Measurements from ENCODE around the gene MRPL49.

The MRPL49 gene

DNA sequence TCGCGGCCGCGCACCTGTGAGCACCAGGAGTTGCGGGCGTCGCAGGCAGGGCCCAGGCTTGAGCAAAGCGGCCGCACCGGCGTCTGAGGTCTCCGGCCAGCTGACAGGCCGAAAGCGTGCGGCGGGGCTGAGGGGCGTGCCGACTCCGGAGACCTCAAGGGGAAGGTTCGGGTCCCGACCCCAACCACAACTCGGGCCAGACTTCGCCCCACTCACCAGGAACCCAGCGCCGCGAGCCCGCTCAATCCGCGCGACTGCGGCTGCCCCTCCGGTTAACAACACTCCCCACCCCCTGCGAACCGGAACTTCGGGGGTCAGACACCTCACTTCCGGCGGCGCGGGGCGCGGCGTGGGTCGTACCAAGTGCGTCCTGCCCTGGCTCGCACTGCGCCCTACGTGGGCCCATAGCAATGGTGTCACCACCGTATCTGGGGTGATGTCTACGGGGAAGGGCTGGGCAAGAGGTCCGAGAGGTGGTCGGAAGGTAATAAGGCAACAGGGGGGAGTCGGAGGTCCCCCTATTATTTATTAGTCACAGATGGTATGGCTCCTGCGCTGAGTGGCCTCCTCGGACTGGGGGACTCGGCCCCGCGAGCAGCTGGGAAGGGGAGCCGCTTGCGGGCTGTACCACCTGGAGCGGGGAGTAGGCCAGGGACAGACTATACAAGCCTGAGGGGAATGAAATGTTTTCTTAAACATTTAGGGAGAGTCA, 12.3 kb downstream of the MRPL49 start, which contains the start of gene SYVN1 (continued):
- no peak for TF ChIP-seq PRDM2 (tag by site-specific recombination; IDR thresholded peaks at IDR 0.05; ENCODE audit: borderline replicate concordance)
- TF ChIP-seq ZNF416 (tag by site-specific recombination; IDR thresholded peaks at IDR 0.05): no peak
- TF ChIP-seq ZBTB21 (tag by site-specific recombination; IDR thresholded peaks at IDR 0.05): peak; percentile 38
- TF ChIP-seq ZBTB8A (tag by site-specific recombination; IDR thresholded peaks at IDR 0.05): no peak
- no peak for TF ChIP-seq ZNF155 (tag by site-specific recombination; IDR thresholded peaks at IDR 0.05)
- 0 out of 2 replicates have a peak, but pooled peaks have one; percentile 39 for TF ChIP-seq ZBTB17 (tag by site-specific recombination; IDR thresholded peaks at IDR 0.05)
- TF ChIP-seq ZNF544 (tag by site-specific recombination; IDR thresholded peaks at IDR 0.05): no peak
- no peak for TF ChIP-seq BCL6B (tag by site-specific recombination; IDR thresholded peaks at IDR 0.05)
- TF ChIP-seq ZNF560 (tag by site-specific recombination; IDR thresholded peaks at IDR 0.05; ENCODE audit: borderline replicate concordance): no peak
- TF ChIP-seq, protein P1, sequence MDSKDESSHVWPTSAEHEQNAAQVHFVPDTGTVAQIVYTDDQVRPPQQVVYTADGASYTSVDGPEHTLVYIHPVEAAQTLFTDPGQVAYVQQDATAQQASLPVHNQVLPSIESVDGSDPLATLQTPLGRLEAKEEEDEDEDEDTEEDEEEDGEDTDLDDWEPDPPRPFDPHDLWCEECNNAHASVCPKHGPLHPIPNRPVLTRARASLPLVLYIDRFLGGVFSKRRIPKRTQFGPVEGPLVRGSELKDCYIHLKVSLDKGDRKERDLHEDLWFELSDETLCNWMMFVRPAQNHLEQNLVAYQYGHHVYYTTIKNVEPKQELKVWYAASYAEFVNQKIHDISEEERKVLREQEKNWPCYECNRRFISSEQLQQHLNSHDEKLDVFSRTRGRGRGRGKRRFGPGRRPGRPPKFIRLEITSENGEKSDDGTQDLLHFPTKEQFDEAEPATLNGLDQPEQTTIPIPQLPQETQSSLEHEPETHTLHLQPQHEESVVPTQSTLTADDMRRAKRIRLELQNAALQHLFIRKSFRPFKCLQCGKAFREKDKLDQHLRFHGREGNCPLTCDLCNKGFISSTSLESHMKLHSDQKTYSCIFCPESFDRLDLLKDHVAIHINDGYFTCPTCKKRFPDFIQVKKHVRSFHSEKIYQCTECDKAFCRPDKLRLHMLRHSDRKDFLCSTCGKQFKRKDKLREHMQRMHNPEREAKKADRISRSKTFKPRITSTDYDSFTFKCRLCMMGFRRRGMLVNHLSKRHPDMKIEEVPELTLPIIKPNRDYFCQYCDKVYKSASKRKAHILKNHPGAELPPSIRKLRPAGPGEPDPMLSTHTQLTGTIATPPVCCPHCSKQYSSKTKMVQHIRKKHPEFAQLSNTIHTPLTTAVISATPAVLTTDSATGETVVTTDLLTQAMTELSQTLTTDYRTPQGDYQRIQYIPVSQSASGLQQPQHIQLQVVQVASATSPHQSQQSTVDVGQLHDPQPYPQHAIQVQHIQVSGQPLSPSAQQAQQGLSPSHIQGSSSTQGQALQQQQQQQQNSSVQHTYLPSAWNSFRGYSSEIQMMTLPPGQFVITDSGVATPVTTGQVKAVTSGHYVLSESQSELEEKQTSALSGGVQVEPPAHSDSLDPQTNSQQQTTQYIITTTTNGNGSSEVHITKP (tag by site-specific recombination; IDR thresholded peaks at IDR 0.05): peak; percentile 100
- no peak for TF ChIP-seq ZNF133 (tag by site-specific recombination; IDR thresholded peaks at IDR 0.05)
- TF ChIP-seq ZNF596 (tag by site-specific recombination; IDR thresholded peaks at IDR 0.05): no peak
- peak; percentile 52; the same call in 1 of the 2 replicates for TF ChIP-seq ZBTB6 (tag by site-specific recombination; IDR thresholded peaks at IDR 0.05)
- TF ChIP-seq REPIN1 (tag by site-specific recombination; IDR thresholded peaks at IDR 0.05; ENCODE audit: low read depth): no peak
- TF ChIP-seq ZNF777 (tag by site-specific recombination; IDR thresholded peaks at IDR 0.05; ENCODE audit: borderline replicate concordance): no peak
- no peak for TF ChIP-seq BCL11A (tag by site-specific recombination; IDR thresholded peaks at IDR 0.05; ENCODE audit: low read depth)
- TF ChIP-seq ZNF138 (tag by site-specific recombination; IDR thresholded peaks at IDR 0.05; ENCODE audit: borderline replicate concordance): no peak
- peak; percentile 94 for TF ChIP-seq ZFP69B (tag by site-specific recombination; IDR thresholded peaks at IDR 0.05)
- TF ChIP-seq ZNF248 (tag by site-specific recombination; IDR thresholded peaks at IDR 0.05): no peak
- TF ChIP-seq GLIS2 (tag by site-specific recombination; IDR thresholded peaks at IDR 0.05): peak; percentile 94
- peak; percentile 46; the same call in 1 of the 2 replicates for TF ChIP-seq YY2 (tag by site-specific recombination; IDR thresholded peaks at IDR 0.05)
- no peak for TF ChIP-seq ZFP41 (tag by site-specific recombination; IDR thresholded peaks at IDR 0.05; ENCODE audit: borderline replicate concordance)
- TF ChIP-seq, protein P2, sequence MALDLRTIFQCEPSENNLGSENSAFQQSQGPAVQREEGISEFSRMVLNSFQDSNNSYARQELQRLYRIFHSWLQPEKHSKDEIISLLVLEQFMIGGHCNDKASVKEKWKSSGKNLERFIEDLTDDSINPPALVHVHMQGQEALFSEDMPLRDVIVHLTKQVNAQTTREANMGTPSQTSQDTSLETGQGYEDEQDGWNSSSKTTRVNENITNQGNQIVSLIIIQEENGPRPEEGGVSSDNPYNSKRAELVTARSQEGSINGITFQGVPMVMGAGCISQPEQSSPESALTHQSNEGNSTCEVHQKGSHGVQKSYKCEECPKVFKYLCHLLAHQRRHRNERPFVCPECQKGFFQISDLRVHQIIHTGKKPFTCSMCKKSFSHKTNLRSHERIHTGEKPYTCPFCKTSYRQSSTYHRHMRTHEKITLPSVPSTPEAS (tag by site-specific recombination; IDR thresholded peaks at IDR 0.05): no peak
- TF ChIP-seq, protein P3, sequence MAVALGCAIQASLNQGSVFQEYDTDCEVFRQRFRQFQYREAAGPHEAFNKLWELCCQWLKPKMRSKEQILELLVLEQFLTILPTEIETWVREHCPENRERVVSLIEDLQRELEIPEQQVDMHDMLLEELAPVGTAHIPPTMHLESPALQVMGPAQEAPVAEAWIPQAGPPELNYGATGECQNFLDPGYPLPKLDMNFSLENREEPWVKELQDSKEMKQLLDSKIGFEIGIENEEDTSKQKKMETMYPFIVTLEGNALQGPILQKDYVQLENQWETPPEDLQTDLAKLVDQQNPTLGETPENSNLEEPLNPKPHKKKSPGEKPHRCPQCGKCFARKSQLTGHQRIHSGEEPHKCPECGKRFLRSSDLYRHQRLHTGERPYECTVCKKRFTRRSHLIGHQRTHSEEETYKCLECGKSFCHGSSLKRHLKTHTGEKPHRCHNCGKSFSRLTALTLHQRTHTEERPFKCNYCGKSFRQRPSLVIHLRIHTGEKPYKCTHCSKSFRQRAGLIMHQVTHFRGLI (tag by site-specific recombination; IDR thresholded peaks at IDR 0.05): no peak
- peak; percentile 96 for TF ChIP-seq ZEB2 (tag by site-specific recombination; IDR thresholded peaks at IDR 0.05)

Data from HEK293 (cell line).